ENCODE data around the gene PWP1.
A peak's percentile ranks its signal among the peaks of the same experiment; 100 is the strongest.

PWP1 gene

GRCh38 chr12:107670999-107671643, 14.5 kb upstream of the PWP1 start:
- Histone ChIP-seq H3K9ac (ENCODE audit: low read depth, low read length) (no peak overlapping the region), H3K27me3 (ENCODE audit: insufficient read depth, low read length, poor library complexity) (peaks cover 16% of the 10 kb centered on the region)
- DNase-seq: peak; percentile 37

GRCh38 chr12:107677671-107678070, 7.9 kb upstream of the PWP1 start:
- no peaks in the 10 kb centered on the region for H3K9me3 ChIP-seq (ENCODE audit: insufficient read depth, low read length, severe bottlenecking)
- H3K79me2 ChIP-seq (ENCODE audit: insufficient read depth, low read length): no peaks in the 10 kb centered on the region
- ATAC-seq (ENCODE audit: insufficient read depth, low read depth): no peak
- no peak overlapping the region for H2AFZ ChIP-seq (ENCODE audit: low read depth, low read length)
- no peak overlapping the region for H3K9ac ChIP-seq (ENCODE audit: low read depth, low read length)
- H4K20me1 ChIP-seq (ENCODE audit: insufficient read depth, low read length): no peaks in the 10 kb centered on the region
- H3K27ac ChIP-seq (ENCODE audit: low read length): no peak overlapping the region
- no peak overlapping the region for H3K4me2 ChIP-seq (ENCODE audit: insufficient read depth, low read length)
- TF ChIP-seq CTCF (IDR thresholded peaks at IDR 0.05; ENCODE audit: borderline replicate concordance, extremely low read depth, low read length, poor library complexity, severe bottlenecking): no peak
- H3K4me1 ChIP-seq (ENCODE audit: insufficient read depth, low read length): no peaks in the 10 kb centered on the region
- H3K27me3 ChIP-seq (ENCODE audit: insufficient read depth, low read length, poor library complexity): peaks cover 21% of the 10 kb centered on the region
- H3K4me3 ChIP-seq (ENCODE audit: low read depth in 1 of 2, low read length in 2 of 2): no peak overlapping the region
- no peaks in the 10 kb centered on the region for H3K36me3 ChIP-seq (ENCODE audit: insufficient read depth, low read length)
- DNase-seq: no peak

More at GRCh38 chr12:107670999-107671643, 14.5 kb upstream of the PWP1 start:
- 0 out of 2 replicates have a peak overlapping the region, but pooled peaks have one; percentile 33 for H2AFZ ChIP-seq (ENCODE audit: low read depth, low read length)
- H3K9me3 ChIP-seq (ENCODE audit: insufficient read depth, low read length, severe bottlenecking): no peaks in the 10 kb centered on the region
- H3K4me3 ChIP-seq (ENCODE audit: low read depth in 1 of 2, low read length in 2 of 2): no peak overlapping the region
- peak; percentile 80 for ATAC-seq (ENCODE audit: insufficient read depth, low read depth)
- no peak overlapping the region for H3K4me2 ChIP-seq (ENCODE audit: insufficient read depth, low read length)
- no peaks in the 10 kb centered on the region for H3K4me1 ChIP-seq (ENCODE audit: insufficient read depth, low read length)
- H4K20me1 ChIP-seq (ENCODE audit: insufficient read depth, low read length): no peaks in the 10 kb centered on the region
- TF ChIP-seq CTCF (IDR thresholded peaks at IDR 0.05; ENCODE audit: borderline replicate concordance, extremely low read depth, low read length, poor library complexity, severe bottlenecking) (peak; percentile 81), EZH2 (IDR thresholded peaks at IDR 0.05; ENCODE audit: borderline replicate concordance, low read depth, low read length, severe bottlenecking) (no peak)
- H3K79me2 ChIP-seq (ENCODE audit: insufficient read depth, low read length): no peaks in the 10 kb centered on the region
- H3K27ac ChIP-seq (ENCODE audit: low read length): no peak overlapping the region
- H3K36me3 ChIP-seq (ENCODE audit: insufficient read depth, low read length): no peaks in the 10 kb centered on the region

GRCh38 chr12:107679336-107679735, 6.3 kb upstream of the PWP1 start:
- Histone ChIP-seq H3K4me1 (ENCODE audit: insufficient read depth, low read length) (peaks cover under 1% of the 10 kb centered on the region; the same call in 1 of the 2 replicates), H2AFZ (ENCODE audit: low read depth, low read length) (no peak overlapping the region), H3K36me3 (ENCODE audit: insufficient read depth, low read length) (no peaks in the 10 kb centered on the region), H3K79me2 (ENCODE audit: insufficient read depth, low read length) (no peaks in the 10 kb centered on the region), H3K4me3 (ENCODE audit: low read depth in 1 of 2, low read length in 2 of 2) (no peak overlapping the region), H4K20me1 (ENCODE audit: insufficient read depth, low read length) (no peaks in the 10 kb centered on the region), H3K27ac (ENCODE audit: low read length) (no peak overlapping the region), H3K27me3 (ENCODE audit: insufficient read depth, low read length, poor library complexity) (peaks cover 13% of the 10 kb centered on the region), H3K9me3 (ENCODE audit: insufficient read depth, low read length, severe bottlenecking) (no peaks in the 10 kb centered on the region), H3K4me2 (ENCODE audit: insufficient read depth, low read length) (no peak overlapping the region), H3K9ac (ENCODE audit: low read depth, low read length) (no peak overlapping the region)
- DNase-seq: no peak
- no peak for ATAC-seq (ENCODE audit: insufficient read depth, low read depth)
- TF ChIP-seq CTCF (IDR thresholded peaks at IDR 0.05; ENCODE audit: borderline replicate concordance, extremely low read depth, low read length, poor library complexity, severe bottlenecking) (no peak), EZH2 (IDR thresholded peaks at IDR 0.05; ENCODE audit: borderline replicate concordance, low read depth, low read length, severe bottlenecking) (no peak)
